Mesendoderm (in vitro differentiated cells): ENCODE results near the gene EP400.

Experiments
- DNase-seq: peaks from one replicate; pipeline ENCODE4 v3.0.0; 2013
- H2AK5ac ChIP-seq: 2 replicates; pipeline ENCODE4 v1.6.1; 2013; ENCODE audit warnings: low read length, inconsistent platforms
- H2BK120ac ChIP-seq: 2 replicates; pipeline ENCODE4 v1.6.1; 2013; ENCODE audit warnings: low read depth, mild to moderate bottlenecking, low read length, moderate library complexity, mixed read lengths
- H2BK15ac ChIP-seq: replicated peaks from 2 replicates; pipeline ENCODE4 v1.6.1; 2013; ENCODE audit warnings: low read depth, mild to moderate bottlenecking, moderate library complexity
- H2BK5ac ChIP-seq: 2 replicates; pipeline ENCODE4 v1.6.1; 2013; ENCODE audit warnings: low read length, inconsistent platforms
- H3K18ac ChIP-seq: 2 replicates; pipeline ENCODE4 v1.6.1; 2013; ENCODE audit warnings: mild to moderate bottlenecking, low read length, mixed read lengths
- H3K23ac ChIP-seq: one replicate; pipeline ENCODE4 v1.6.1; 2013; ENCODE audit warnings: low read length
- H3K27ac ChIP-seq: 2 replicates; pipeline ENCODE4 v1.5.1; 2013; ENCODE audit warnings: low read depth, mild to moderate bottlenecking, inconsistent platforms, low read length, moderate library complexity
- H3K27me3 ChIP-seq: 2 replicates; pipeline ENCODE4 v1.6.1; 2013; ENCODE audit warnings: low read length, control low read depth, mild to moderate bottlenecking, inconsistent platforms; ENCODE audit not compliant: insufficient read depth, poor library complexity
- H3K36me3 ChIP-seq: 2 replicates; pipeline ENCODE4 v1.6.1; 2013; ENCODE audit warnings: low read length, inconsistent platforms; ENCODE audit not compliant: control insufficient read depth, insufficient read depth
- H3K4ac ChIP-seq: one replicate; pipeline ENCODE4 v1.6.1; 2013; ENCODE audit warnings: low read depth, mild to moderate bottlenecking, low read length, moderate library complexity
- H3K4me1 ChIP-seq: 2 replicates; pipeline ENCODE4 v1.6.1; 2013; ENCODE audit warnings: low read depth, low read length, inconsistent platforms; ENCODE audit not compliant: control insufficient read depth
- H3K4me2 ChIP-seq: 2 replicates; pipeline ENCODE4 v1.6.1; 2013; ENCODE audit warnings: low read length
- H3K4me3 ChIP-seq: 2 replicates; pipeline ENCODE4 v1.5.1; 2013; ENCODE audit warnings: mild to moderate bottlenecking, low read length
- H3K56ac ChIP-seq: one replicate; pipeline ENCODE4 v1.6.1; 2013; ENCODE audit warnings: low read length
- H3K79me1 ChIP-seq: 2 replicates; pipeline ENCODE4 v1.6.1; 2013; ENCODE audit warnings: low read length, inconsistent platforms
- H3K79me2 ChIP-seq: 2 replicates; pipeline ENCODE4 v1.6.1; 2013; ENCODE audit warnings: mild to moderate bottlenecking, low read length; ENCODE audit not compliant: control insufficient read depth, insufficient read depth
- H3K9ac ChIP-seq: 2 replicates; pipeline ENCODE4 v1.6.1; 2013; ENCODE audit warnings: low read length, inconsistent platforms
- H4K5ac ChIP-seq: one replicate; pipeline ENCODE4 v1.6.1; 2013; ENCODE audit warnings: low read length
- H4K8ac ChIP-seq: one replicate; pipeline ENCODE4 v1.6.1; 2013; ENCODE audit warnings: low read depth, mild to moderate bottlenecking, control low read depth, low read length, moderate library complexity
- WGBS: extraction: QIAGEN DNeasy Blood & Tissue Kit; methylation state at CpG from one replicate; pipeline ENCODE4 v1.1.7; 2013; ENCODE audit warnings: low lambda C conversion rate, missing lambda C conversion rate; ENCODE audit not compliant: insufficient coverage; ENCODE audit errors: extremely low coverage; 5-methylcytosine and 5-hydroxymethylcytosine counted together

Gene EP400

GRCh38 chr12:131986910-131987309 is 37.2 kb downstream of the EP400 start:
- no peaks in the 10 kb centered on the region for H3K79me1 ChIP-seq
- DNase-seq = peak; percentile 19
- H3K27me3 ChIP-seq = no peaks in the 10 kb centered on the region
- H3K36me3 ChIP-seq = peaks cover 7% of the 10 kb centered on the region
- no peak overlapping the region for H2BK15ac ChIP-seq
- no peak overlapping the region for H3K9ac ChIP-seq
- H3K4me2 ChIP-seq = no peak overlapping the region
- peaks cover 14% of the 10 kb centered on the region for H3K4me1 ChIP-seq
- no peak overlapping the region for H3K4me3 ChIP-seq
- H4K8ac ChIP-seq = no peak overlapping the region
- H3K56ac ChIP-seq = no peak overlapping the region
- no peak overlapping the region for H2AK5ac ChIP-seq
- no peak overlapping the region for H3K18ac ChIP-seq
- H3K4ac ChIP-seq = no peak overlapping the region
- no peak overlapping the region for H3K23ac ChIP-seq
- no CpG with 5 or more reads among the region's 5 CpGs for whole genome bisulfite sequencing
- no peak overlapping the region for H2BK120ac ChIP-seq
- no peaks in the 10 kb centered on the region for H3K79me2 ChIP-seq
- no peak overlapping the region for H3K27ac ChIP-seq
- no peak overlapping the region for H2BK5ac ChIP-seq
- H4K5ac ChIP-seq = no peak overlapping the region

- peaks cover 8% of the 10 kb centered on the region for H3K36me3 ChIP-seq
Measured at GRCh38 chr12:131987552-131987951, 37.8 kb downstream of the EP400 start.

GRCh38 chr12:131988054-131988796 is 38.5 kb downstream of the EP400 start:
- H3K36me3 ChIP-seq = peaks cover 10% of the 10 kb centered on the region

More at GRCh38 chr12:131987552-131987951, 37.8 kb downstream of the EP400 start:
- Histone ChIP-seq H3K79me2 (no peaks in the 10 kb centered on the region), H3K4me2 (no peak overlapping the region), H3K18ac (no peak overlapping the region), H2BK5ac (no peak overlapping the region), H2BK120ac (no peak overlapping the region), H3K79me1 (no peaks in the 10 kb centered on the region), H3K56ac (no peak overlapping the region), H3K23ac (no peak overlapping the region), H3K4me1 (peaks cover 14% of the 10 kb centered on the region), H3K4ac (no peak overlapping the region), H3K9ac (no peak overlapping the region), H4K5ac (no peak overlapping the region), H2AK5ac (no peak overlapping the region), H4K8ac (no peak overlapping the region), H2BK15ac (no peak overlapping the region), H3K27me3 (no peaks in the 10 kb centered on the region), H3K4me3 (no peak overlapping the region), H3K27ac (no peak overlapping the region)
- no peak for DNase-seq
- no CpG with 5 or more reads among the region's 8 CpGs for WGBS

GRCh38 chr12:131989021-131989420 is 39.3 kb downstream of the EP400 start:
- Histone ChIP-seq H3K56ac (peak overlapping the region; percentile 66), H3K9ac (no peak overlapping the region), H3K4ac (no peak overlapping the region), H4K5ac (no peak overlapping the region), H3K18ac (no peak overlapping the region), H2AK5ac (no peak overlapping the region), H3K27ac (peak overlapping the region; percentile 71), H3K4me1 (peaks cover 14% of the 10 kb centered on the region), H3K36me3 (peaks cover 10% of the 10 kb centered on the region), H4K8ac (no peak overlapping the region), H3K27me3 (no peaks in the 10 kb centered on the region), H2BK15ac (no peak overlapping the region), H2BK120ac (no peak overlapping the region), H2BK5ac (peak overlapping the region; percentile 58), H3K79me1 (no peaks in the 10 kb centered on the region), H3K4me2 (no peak overlapping the region), H3K23ac (no peak overlapping the region), H3K4me3 (no peak overlapping the region), H3K79me2 (no peaks in the 10 kb centered on the region)
- no CpG with 5 or more reads among the region's 12 CpGs for WGBS
- DNase-seq = no peak

More at GRCh38 chr12:131988054-131988796, 38.5 kb downstream of the EP400 start:
- no peak overlapping the region for H3K4me3 ChIP-seq
- H4K8ac ChIP-seq = no peak overlapping the region
- peak; percentile 89 for DNase-seq
- H2BK15ac ChIP-seq = no peak overlapping the region
- WGBS = no CpG with 5 or more reads among the region's 8 CpGs
- peak overlapping the region; percentile 43 for H3K56ac ChIP-seq
- H2AK5ac ChIP-seq = no peak overlapping the region
- H3K79me1 ChIP-seq = no peaks in the 10 kb centered on the region
- H2BK120ac ChIP-seq = no peak overlapping the region
- no peaks in the 10 kb centered on the region for H3K27me3 ChIP-seq
- H4K5ac ChIP-seq = no peak overlapping the region
- H3K9ac ChIP-seq = peak overlapping the region; percentile 23
- H3K4me1 ChIP-seq = peaks cover 14% of the 10 kb centered on the region
- no peak overlapping the region for H3K4me2 ChIP-seq
- H3K27ac ChIP-seq = peak overlapping the region; percentile 71
- no peaks in the 10 kb centered on the region for H3K79me2 ChIP-seq
- no peak overlapping the region for H3K18ac ChIP-seq
- H3K23ac ChIP-seq = no peak overlapping the region
- no peak overlapping the region for H3K4ac ChIP-seq
- H2BK5ac ChIP-seq = peak overlapping the region; percentile 54

GRCh38 chr12:131990066-131990979 is 40.6 kb downstream of the EP400 start:
- H2BK120ac ChIP-seq = no peak overlapping the region
- H3K9ac ChIP-seq = no peak overlapping the region
- H3K56ac ChIP-seq = peak overlapping the region; percentile 71
- peak overlapping the region; percentile 19 for H2AK5ac ChIP-seq
- no peaks in the 10 kb centered on the region for H3K27me3 ChIP-seq
- no peak overlapping the region for H3K23ac ChIP-seq
- H3K4me3 ChIP-seq = no peak overlapping the region
- H3K36me3 ChIP-seq = peaks cover 13% of the 10 kb centered on the region
- peak overlapping the region; percentile 63 for H3K4ac ChIP-seq
- no peak overlapping the region for H3K4me2 ChIP-seq
- H2BK15ac ChIP-seq = no peak overlapping the region
- no CpG with 5 or more reads among the region's 24 CpGs for WGBS
- H3K79me1 ChIP-seq = peaks cover 2% of the 10 kb centered on the region
- peak overlapping the region; percentile 55 for H3K18ac ChIP-seq
- H2BK5ac ChIP-seq = peak overlapping the region; percentile 73
- H3K4me1 ChIP-seq = peaks cover 14% of the 10 kb centered on the region
- peak overlapping the region; percentile 73 for H3K27ac ChIP-seq
- DNase-seq = peak; percentile 79
- no peaks in the 10 kb centered on the region for H3K79me2 ChIP-seq
- no peak overlapping the region for H4K5ac ChIP-seq
- H4K8ac ChIP-seq = no peak overlapping the region
